Measurements from ENCODE around the gene SATB1.
A peak's percentile ranks its signal among the peaks of the same experiment; 100 is the strongest.

Gene SATB1

GRCh38 chr3:18428991-18429745, 4.0 kb upstream of the SATB1 start:
- DNase-seq, result no peak

GRCh38 chr3:18428036-18428435, 2.9 kb upstream of the SATB1 start:
- no peak for DNase-seq

- DNase-seq, result no peak
Measured at GRCh38 chr3:18426597-18427193, 1.6 kb upstream of the SATB1 start.

GRCh38 chr3:18425641-18426257, 610 bp upstream of the SATB1 start:
- DNase-seq, result no peak

- no peak for DNase-seq
Measured at GRCh38 chr3:18424213-18424728, 868 bp downstream of the SATB1 start.

- peak in 1 of 2 experiments; percentile 42 for DNase-seq
Measured at GRCh38 chr3:18423401-18424212, 1.5 kb downstream of the SATB1 start.

- no peak for DNase-seq
Measured at GRCh38 chr3:18422972-18423371, 2.2 kb downstream of the SATB1 start.

- no peak for DNase-seq
Measured at GRCh38 chr3:18420555-18420954, 4.6 kb downstream of the SATB1 start.

GRCh38 chr3:18419232-18419631, 5.9 kb downstream of the SATB1 start:
- no peak for DNase-seq

- DNase-seq, result no peak
Measured at GRCh38 chr3:18417904-18418572, 7.1 kb downstream of the SATB1 start.

- no peak for DNase-seq
Measured at GRCh38 chr3:18416332-18416731, 8.8 kb downstream of the SATB1 start.

GRCh38 chr3:18415839-18416238, 9.3 kb downstream of the SATB1 start:
- DNase-seq, result no peak

- no peak for DNase-seq
Measured at GRCh38 chr3:18415167-18415566, 10.0 kb downstream of the SATB1 start.

- no peak for DNase-seq
Measured at GRCh38 chr3:18412684-18413083, 12.5 kb downstream of the SATB1 start.

- no peak for DNase-seq
Measured at GRCh38 chr3:18411541-18411940, 13.6 kb downstream of the SATB1 start.

- no peak for DNase-seq
Measured at GRCh38 chr3:18410205-18410604, 14.9 kb downstream of the SATB1 start.

GRCh38 chr3:18409266-18409665, 15.9 kb downstream of the SATB1 start:
- DNase-seq, result no peak

GRCh38 chr3:18405141-18405540, 20.0 kb downstream of the SATB1 start:
- DNase-seq, result no peak

- no peak for DNase-seq
Measured at GRCh38 chr3:18403061-18403460, 22.1 kb downstream of the SATB1 start.

- no peak for DNase-seq
Measured at GRCh38 chr3:18402239-18402799, 22.8 kb downstream of the SATB1 start.

- DNase-seq, result no peak
Measured at GRCh38 chr3:18401300-18401961, 23.7 kb downstream of the SATB1 start.

GRCh38 chr3:18398448-18398847, 26.7 kb downstream of the SATB1 start:
- no peak for DNase-seq

Measured in AML-193 (cell line).